HEK293 (cell line): ENCODE measurements around the gene STARD3.
A peak's percentile ranks its signal among the peaks of the same experiment; 100 is the strongest.

ENCODE experiments used
- CTCF ChIA-PET: fragments of 350-600 bp; formaldehyde crosslinking; extraction: SDS; loops from one replicate; lab custom pipeline; 2021; ENCODE audit warnings: antibody characterized with exemption; lab: Yijun Ruan, JAX
- POLR2A ChIA-PET: fragments of 300-600 bp; formaldehyde crosslinking; extraction: SDS; loops from one replicate; lab custom pipeline; 2020; ENCODE audit warnings: antibody characterized with exemption, inconsistent platforms; lab: Yijun Ruan, JAX
- H3K27ac ChIP-seq: fragments of 200-500 bp; sonication (Bioruptor generic); 2 replicates; pipeline ENCODE4 v1.5.1; 2014; ENCODE audit warnings: low read depth, low read length, control low read depth, inconsistent platforms; ENCODE audit errors: extremely low read depth
- H3K36me3 ChIP-seq, 2 experiments: fragments of 200-500 bp in 1 of 2; sonication (Bioruptor generic) in 1 of 2; 1 replicate in 1 of 2; 2 replicates in 1 of 2; pipeline ENCODE4 v1.5.1; 2014 to 2017; ENCODE audit warnings: inconsistent platforms in 2 of 2, low read length in 2 of 2; ENCODE audit not compliant: control insufficient read depth in 2 of 2, insufficient read depth in 1 of 2
- H3K4me1 ChIP-seq: fragments of 200-500 bp; sonication (Bioruptor generic); 2 replicates; pipeline ENCODE4 v1.5.1; 2014; ENCODE audit warnings: mild to moderate bottlenecking, low read length, inconsistent platforms; ENCODE audit not compliant: control insufficient read depth, insufficient read depth
- H3K4me3 ChIP-seq: 2 replicates; pipeline ENCODE4 v1.5.1; 2011; ENCODE audit warnings: low read depth, mild to moderate bottlenecking, control low read depth, low read length, moderate library complexity
- H3K9me3 ChIP-seq: fragments of 200-500 bp; sonication (Bioruptor generic); 2 replicates; pipeline ENCODE4 v1.5.1; 2014; ENCODE audit warnings: low read depth, low read length, inconsistent platforms; ENCODE audit not compliant: control insufficient read depth, insufficient read depth
- EGR2 ChIP-seq: fragments of 450-650 bp; formaldehyde crosslinking; IDR thresholded peaks from 2 replicates; pipeline ENCODE4 v1.5.1; 2016; ENCODE audit warnings: low read depth, missing biosample characterization, missing genetic modification characterization
- PRDM4 ChIP-seq: fragments of 450-650 bp; formaldehyde crosslinking; IDR thresholded peaks from 2 replicates; pipeline ENCODE4 v1.5.1; 2017; ENCODE audit warnings: missing biosample characterization, missing genetic modification characterization
- ZBTB11 ChIP-seq: fragments of 450-650 bp; formaldehyde crosslinking; conservative IDR thresholded peaks from 2 replicates; pipeline ENCODE4 v1.5.1; 2016; ENCODE audit warnings: low read depth, missing biosample characterization, missing genetic modification characterization
- ZNF146 ChIP-seq: fragments of 450-650 bp; formaldehyde crosslinking; IDR thresholded peaks from 2 replicates; pipeline ENCODE4 v1.5.1; 2016; ENCODE audit warnings: missing biosample characterization, missing genetic modification characterization
- ZNF280D ChIP-seq: fragments of 450-650 bp; formaldehyde crosslinking; IDR thresholded peaks from 2 replicates; pipeline ENCODE4 v1.5.1; 2016; ENCODE audit warnings: missing biosample characterization, missing genetic modification characterization
- ZNF394 ChIP-seq: fragments of 450-650 bp; formaldehyde crosslinking; IDR thresholded peaks from 2 replicates; pipeline ENCODE4 v1.5.1; 2016; ENCODE audit warnings: missing biosample characterization, missing genetic modification characterization, mild to moderate bottlenecking, moderate library complexity, borderline replicate concordance
- ZNF501 ChIP-seq: fragments of 450-650 bp; formaldehyde crosslinking; IDR thresholded peaks from 2 replicates; pipeline ENCODE4 v1.5.1; 2016; ENCODE audit warnings: missing biosample characterization, missing genetic modification characterization
- ZNF561 ChIP-seq: fragments of 450-650 bp; IDR thresholded peaks from 2 replicates; pipeline ENCODE4 v1.5.1; 2018; ENCODE audit warnings: missing biosample characterization, missing genetic modification characterization, borderline replicate concordance
- ZNF768 ChIP-seq: fragments of 450-650 bp; formaldehyde crosslinking; IDR thresholded peaks from 2 replicates; pipeline ENCODE4 v1.5.1; 2018; ENCODE audit warnings: missing biosample characterization, mild to moderate bottlenecking, missing genetic modification characterization
- ZNF830 ChIP-seq: fragments of 450-650 bp; IDR thresholded peaks from 2 replicates; pipeline ENCODE4 v1.5.0; 2018; ENCODE audit warnings: missing biosample characterization, missing genetic modification characterization, low read depth, mild to moderate bottlenecking, moderate library complexity
- TF ChIP-seq, protein P1 (sequence below): fragments of 450-650 bp; IDR thresholded peaks from 2 replicates; pipeline ENCODE4 v1.5.1; 2018; ENCODE audit warnings: missing biosample characterization, missing genetic modification characterization

STARD3 gene

GRCh38 chr17:39694593-39694992 lies 57.6 kb downstream of the STARD3 start:
- Histone ChIP-seq H3K9me3 (no peaks in the 10 kb centered on the region), H3K27ac (0 out of 2 replicates have a peak overlapping the region, but pooled peaks have one; percentile 31), H3K4me3 (no peak overlapping the region), H3K4me1 (peaks cover 4% of the 10 kb centered on the region; the same call in 1 of the 2 replicates), H3K36me3 (peaks cover 0 to 27% of the 10 kb centered on the region in 2 experiments; a peak in 2 of 3 replicates)
- ChIA-PET POLR2A (no interaction called here), CTCF (interaction anchor here (0.6 to 3.2 kb wide), 4 partner anchors 15 to 129 kb away, joined by 3 to 17 read pairs (median 6); partner anchors contain the start of gene MIEN1)
- no peak for TF ChIP-seq ZNF501 (tag by site-specific recombination)
- TF ChIP-seq ZNF830 (tag by site-specific recombination) = no peak
- TF ChIP-seq, protein P1, sequence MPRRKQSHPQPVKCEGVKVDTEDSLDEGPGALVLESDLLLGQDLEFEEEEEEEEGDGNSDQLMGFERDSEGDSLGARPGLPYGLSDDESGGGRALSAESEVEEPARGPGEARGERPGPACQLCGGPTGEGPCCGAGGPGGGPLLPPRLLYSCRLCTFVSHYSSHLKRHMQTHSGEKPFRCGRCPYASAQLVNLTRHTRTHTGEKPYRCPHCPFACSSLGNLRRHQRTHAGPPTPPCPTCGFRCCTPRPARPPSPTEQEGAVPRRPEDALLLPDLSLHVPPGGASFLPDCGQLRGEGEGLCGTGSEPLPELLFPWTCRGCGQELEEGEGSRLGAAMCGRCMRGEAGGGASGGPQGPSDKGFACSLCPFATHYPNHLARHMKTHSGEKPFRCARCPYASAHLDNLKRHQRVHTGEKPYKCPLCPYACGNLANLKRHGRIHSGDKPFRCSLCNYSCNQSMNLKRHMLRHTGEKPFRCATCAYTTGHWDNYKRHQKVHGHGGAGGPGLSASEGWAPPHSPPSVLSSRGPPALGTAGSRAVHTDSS (tag by site-specific recombination) = no peak
- no peak for TF ChIP-seq ZBTB11
- TF ChIP-seq ZNF561 (tag by site-specific recombination) = no peak
- TF ChIP-seq ZNF146 (tag by site-specific recombination) = no peak
- TF ChIP-seq ZNF768 (tag by site-specific recombination) = no peak

GRCh38 chr17:39695089-39695474 lies 58.1 kb downstream of the STARD3 start:
- peaks cover 5% of the 10 kb centered on the region; the same call in 1 of the 2 replicates for H3K4me1 ChIP-seq
- no peaks in the 10 kb centered on the region for H3K9me3 ChIP-seq
- ChIA-PET CTCF (interaction anchor here (0.6 to 3.2 kb wide), 5 partner anchors 16 to 129 kb away, joined by 3 to 17 read pairs (median 3); partner anchors contain the start of gene MIEN1), POLR2A (no interaction called here)
- H3K36me3 ChIP-seq = peaks cover 0 to 27% of the 10 kb centered on the region in 2 experiments; a peak in 2 of 3 replicates
- TF ChIP-seq EGR2 (tag by site-specific recombination) = no peak
- TF ChIP-seq ZNF394 (tag by site-specific recombination) = peak; percentile 64; the same call in 1 of the 2 replicates
- no peak for TF ChIP-seq PRDM4 (tag by site-specific recombination)
- TF ChIP-seq ZNF280D (tag by site-specific recombination) = no peak
- no peak overlapping the region for H3K27ac ChIP-seq
- no peak overlapping the region for H3K4me3 ChIP-seq
